GM21717 (cell line): ENCODE measurements around the gene ZMIZ1.

Experiments used
- ATAC-seq: cut with Tn5 transposase; IDR thresholded peaks from one replicate; pipeline ENCODE4 v1.9.1; 2021; ENCODE audit warnings: mild to moderate bottlenecking, moderate library complexity; ENCODE audit not compliant: unreplicated experiment

ZMIZ1 gene

GRCh38 chr10:79183468-79183865 lies 114.7 kb downstream of the ZMIZ1 start:
- ATAC-seq: no peak

GRCh38 chr10:79184145-79184625 lies 115.4 kb downstream of the ZMIZ1 start:
- no peak for ATAC-seq

GRCh38 chr10:79184657-79185056 lies 115.9 kb downstream of the ZMIZ1 start:
- ATAC-seq: no peak

- no peak for ATAC-seq
Observed at GRCh38 chr10:79185067-79185774, 116.5 kb downstream of the ZMIZ1 start.

GRCh38 chr10:79185796-79186374 lies 117.1 kb downstream of the ZMIZ1 start:
- no peak for ATAC-seq

GRCh38 chr10:79186486-79187120 lies 117.8 kb downstream of the ZMIZ1 start:
- no peak for ATAC-seq

- ATAC-seq: no peak
Observed at GRCh38 chr10:79187121-79187940, 118.6 kb downstream of the ZMIZ1 start.

GRCh38 chr10:79188154-79188965 lies 119.6 kb downstream of the ZMIZ1 start:
- no peak for ATAC-seq

GRCh38 chr10:79189181-79189580 lies 120.4 kb downstream of the ZMIZ1 start:
- ATAC-seq: no peak

GRCh38 chr10:79189853-79190435 lies 121.2 kb downstream of the ZMIZ1 start:
- ATAC-seq: no peak

- ATAC-seq: no peak
Observed at GRCh38 chr10:79190740-79191261, 122.0 kb downstream of the ZMIZ1 start.

GRCh38 chr10:79191951-79192676 lies 123.3 kb downstream of the ZMIZ1 start:
- no peak for ATAC-seq

GRCh38 chr10:79192677-79193003 lies 123.9 kb downstream of the ZMIZ1 start:
- no peak for ATAC-seq

GRCh38 chr10:79193694-79194382 lies 125.1 kb downstream of the ZMIZ1 start:
- ATAC-seq: no peak

- peak; percentile 66 for ATAC-seq
Observed at GRCh38 chr10:79195091-79195923, 126.5 kb downstream of the ZMIZ1 start.

GRCh38 chr10:79196470-79197461 lies 128.0 kb downstream of the ZMIZ1 start:
- no peak for ATAC-seq

GRCh38 chr10:79197558-79197957 lies 128.8 kb downstream of the ZMIZ1 start:
- ATAC-seq: no peak
